Activated T-helper 2 cell treated with anti-CD3 and anti-CD28 coated beads, Interferon-gamma antibody, Interleukin-2, Interleukin-4, amounts not matched to agents 10 μg/mL and 5 μg/mL and 100 μg/mL, durations not matched to agents 14 hours and 24 hours and 36 hours (primary cell): ENCODE measurements around the gene TOP2A. TPM values are rescaled to one million over a fixed set of nuclear protein-coding genes. Genes with fewer than 3 reads are reported as not detected.
A peak's percentile ranks its signal among the peaks of the same experiment; 100 is the strongest.

Experiments used
- DNase-seq: peaks from one replicate; pipeline ENCODE4 v3.0.0; 2021; ENCODE audit warnings: low spot score
- H3K27ac Mint-ChIP-seq: one replicate; pipeline ENCODE4 v1.8.0; 2021; ENCODE audit warnings: mixed read lengths
- H3K27me3 Mint-ChIP-seq: one replicate; pipeline ENCODE4 v1.8.0; 2021; ENCODE audit warnings: low read depth, mixed read lengths
- H3K36me3 Mint-ChIP-seq: one replicate; pipeline ENCODE4 v1.8.0; 2021; ENCODE audit warnings: low read depth, mixed read lengths
- H3K4me1 Mint-ChIP-seq: one replicate; pipeline ENCODE4 v1.8.0; 2021; ENCODE audit warnings: low read depth, mixed read lengths
- H3K4me3 Mint-ChIP-seq: one replicate; pipeline ENCODE4 v1.8.0; 2021; ENCODE audit warnings: low read depth, mild to moderate bottlenecking, moderate library complexity, mixed read lengths
- H3K9me3 Mint-ChIP-seq: one replicate; pipeline ENCODE4 v1.8.0; 2021; ENCODE audit warnings: mixed read lengths
- intact Hi-C: fragments of 100-400 bp; cut with micrococcal nuclease; formaldehyde crosslinking; loops from one replicate; pipeline ENCODE4 v1.15.1; 2023
- total RNA-seq: library from RNA; stranded (reverse); gene quantifications from 2 replicates; pipeline ENCODE4 v1.2.3, GENCODE V29; 2022

Gene TOP2A
- total RNA-seq, 1 donor from 2014 or later, result 193 TPM

- intact Hi-C loops, result no loop called here
- Mint-ChIP-seq H3K27ac (no peak overlapping the region), H3K27me3 (no peaks in the 10 kb centered on the region), H3K4me3 (no peak overlapping the region), H3K4me1 (peaks cover 1% of the 10 kb centered on the region), H3K36me3 (peaks cover 37% of the 10 kb centered on the region), H3K9me3 (no peaks in the 10 kb centered on the region)
- DNase-seq, result no peak
Observed at GRCh38 chr17:40458851-40459482, 41.3 kb upstream of the TOP2A start.

DNA sequence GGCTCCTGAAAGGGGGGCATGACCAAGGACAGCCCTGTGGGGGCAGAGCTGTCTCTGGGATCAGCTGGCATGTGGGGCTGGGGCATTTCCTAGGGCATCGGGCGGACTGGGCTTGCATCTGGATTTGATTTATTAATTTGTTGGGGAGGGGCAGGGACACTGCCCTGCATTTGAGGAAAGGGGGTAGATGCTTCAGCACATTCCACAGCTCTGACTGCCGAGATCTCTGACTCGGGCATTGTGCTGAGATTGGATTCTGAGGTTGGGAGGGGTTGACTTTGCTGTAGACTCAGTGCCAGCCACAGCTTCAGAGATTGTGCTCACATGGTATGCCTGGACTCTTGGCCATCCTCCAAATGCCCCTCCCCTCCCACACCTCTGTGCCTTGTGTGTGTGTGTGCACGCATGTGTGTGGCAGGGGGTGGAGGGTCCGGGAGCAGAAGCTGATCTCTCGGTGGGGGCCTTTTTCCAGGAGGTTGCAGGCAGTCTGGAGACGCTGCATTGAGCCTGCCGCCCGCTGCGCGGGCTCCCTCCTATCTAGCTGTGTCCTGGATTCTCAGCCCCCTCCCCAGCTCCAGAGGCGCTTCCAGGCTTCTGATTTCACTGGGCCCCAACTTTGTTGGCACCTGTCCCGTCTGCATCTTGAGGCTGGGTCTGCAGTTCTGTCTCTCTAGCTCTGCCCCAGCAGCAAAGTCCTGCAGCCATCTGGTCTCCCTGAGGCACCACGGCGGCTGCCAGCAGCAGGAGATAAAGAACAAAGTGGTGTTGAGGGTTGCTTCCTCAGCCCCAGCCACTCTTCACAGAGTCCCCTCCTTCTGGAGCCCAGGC is 40.5 kb upstream of the TOP2A start:
- Mint-ChIP-seq H3K36me3 (peaks cover 44% of the 10 kb centered on the region), H3K27me3 (no peaks in the 10 kb centered on the region), H3K27ac (no peak overlapping the region), H3K9me3 (no peaks in the 10 kb centered on the region), H3K4me3 (no peak overlapping the region), H3K4me1 (peaks cover 4% of the 10 kb centered on the region)
- intact Hi-C loops, result no loop called here
- no peak for DNase-seq

DNA sequence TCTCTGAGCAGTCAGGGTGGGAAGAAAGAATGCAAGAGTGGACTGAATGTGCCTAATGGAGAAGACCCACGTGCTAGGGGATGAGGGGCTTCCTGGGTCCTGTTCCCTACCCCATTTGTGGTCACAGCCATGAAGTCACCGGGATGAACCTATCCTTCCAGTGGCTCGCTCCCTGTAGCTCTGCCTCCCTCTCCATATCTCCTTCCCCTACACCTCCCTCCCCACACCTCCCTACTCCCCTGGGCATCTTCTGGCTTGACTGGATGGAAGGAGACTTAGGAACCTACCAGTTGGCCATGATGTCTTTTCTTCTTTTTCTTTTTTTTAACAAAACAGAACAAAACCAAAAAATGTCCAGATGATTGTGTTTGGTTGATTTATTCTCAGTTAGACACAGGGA is 39.7 kb upstream of the TOP2A start:
- Mint-ChIP-seq H3K36me3 (peaks cover 53% of the 10 kb centered on the region), H3K9me3 (no peaks in the 10 kb centered on the region), H3K27ac (no peak overlapping the region), H3K4me3 (no peak overlapping the region), H3K27me3 (no peaks in the 10 kb centered on the region), H3K4me1 (peaks cover 10% of the 10 kb centered on the region)
- DNase-seq, result no peak
- intact Hi-C loops, result no loop called here

DNA sequence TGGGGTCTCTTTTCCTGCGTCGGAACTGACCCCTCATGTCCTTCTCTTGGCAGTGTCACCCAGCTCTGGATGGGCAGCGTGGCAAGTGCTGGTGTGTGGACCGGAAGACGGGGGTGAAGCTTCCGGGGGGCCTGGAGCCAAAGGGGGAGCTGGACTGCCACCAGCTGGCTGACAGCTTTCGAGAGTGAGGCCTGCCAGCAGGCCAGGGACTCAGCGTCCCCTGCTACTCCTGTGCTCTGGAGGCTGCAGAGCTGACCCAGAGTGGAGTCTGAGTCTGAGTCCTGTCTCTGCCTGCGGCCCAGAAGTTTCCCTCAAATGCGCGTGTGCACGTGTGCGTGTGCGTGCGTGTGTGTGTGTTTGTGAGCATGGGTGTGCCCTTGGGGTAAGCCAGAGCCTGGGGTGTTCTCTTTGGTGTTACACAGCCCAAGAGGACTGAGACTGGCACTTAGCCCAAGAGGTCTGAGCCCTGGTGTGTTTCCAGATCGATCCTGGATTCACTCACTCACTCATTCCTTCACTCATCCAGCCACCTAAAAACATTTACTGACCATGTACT is 38.8 kb upstream of the TOP2A start:
- DNase-seq, result no peak
- no peaks in the 10 kb centered on the region for H3K27me3 Mint-ChIP-seq
- H3K36me3 Mint-ChIP-seq, result peaks cover 57% of the 10 kb centered on the region
- no peaks in the 10 kb centered on the region for H3K9me3 Mint-ChIP-seq
- H3K4me3 Mint-ChIP-seq, result no peak overlapping the region
- H3K4me1 Mint-ChIP-seq, result peaks cover 16% of the 10 kb centered on the region
- H3K27ac Mint-ChIP-seq, result no peak overlapping the region
- intact Hi-C loops, result no loop called here

- H3K27ac Mint-ChIP-seq, result no peak overlapping the region
- no peak for DNase-seq
- H3K4me1 Mint-ChIP-seq, result peaks cover 21% of the 10 kb centered on the region
- H3K36me3 Mint-ChIP-seq, result peaks cover 63% of the 10 kb centered on the region
- no peaks in the 10 kb centered on the region for H3K27me3 Mint-ChIP-seq
- H3K4me3 Mint-ChIP-seq, result no peak overlapping the region
- intact Hi-C loops, result no loop called here
- no peaks in the 10 kb centered on the region for H3K9me3 Mint-ChIP-seq
Observed at GRCh38 chr17:40454613-40454995, 36.9 kb upstream of the TOP2A start.

GRCh38 chr17:40453881-40454612 is 36.4 kb upstream of the TOP2A start:
- Mint-ChIP-seq H3K36me3 (peaks cover 61% of the 10 kb centered on the region), H3K27me3 (no peaks in the 10 kb centered on the region), H3K4me3 (no peak overlapping the region), H3K9me3 (no peaks in the 10 kb centered on the region), H3K4me1 (peaks cover 21% of the 10 kb centered on the region), H3K27ac (peak overlapping the region; percentile 33)
- intact Hi-C loops, result no loop called here
- no peak for DNase-seq

- Mint-ChIP-seq H3K4me1 (peaks cover 29% of the 10 kb centered on the region), H3K4me3 (no peak overlapping the region), H3K27me3 (no peaks in the 10 kb centered on the region), H3K27ac (peak overlapping the region; percentile 17), H3K36me3 (peaks cover 61% of the 10 kb centered on the region), H3K9me3 (no peaks in the 10 kb centered on the region)
- no peak for DNase-seq
- intact Hi-C loops, result no loop called here
Observed at GRCh38 chr17:40452921-40453378, 35.3 kb upstream of the TOP2A start.

DNA sequence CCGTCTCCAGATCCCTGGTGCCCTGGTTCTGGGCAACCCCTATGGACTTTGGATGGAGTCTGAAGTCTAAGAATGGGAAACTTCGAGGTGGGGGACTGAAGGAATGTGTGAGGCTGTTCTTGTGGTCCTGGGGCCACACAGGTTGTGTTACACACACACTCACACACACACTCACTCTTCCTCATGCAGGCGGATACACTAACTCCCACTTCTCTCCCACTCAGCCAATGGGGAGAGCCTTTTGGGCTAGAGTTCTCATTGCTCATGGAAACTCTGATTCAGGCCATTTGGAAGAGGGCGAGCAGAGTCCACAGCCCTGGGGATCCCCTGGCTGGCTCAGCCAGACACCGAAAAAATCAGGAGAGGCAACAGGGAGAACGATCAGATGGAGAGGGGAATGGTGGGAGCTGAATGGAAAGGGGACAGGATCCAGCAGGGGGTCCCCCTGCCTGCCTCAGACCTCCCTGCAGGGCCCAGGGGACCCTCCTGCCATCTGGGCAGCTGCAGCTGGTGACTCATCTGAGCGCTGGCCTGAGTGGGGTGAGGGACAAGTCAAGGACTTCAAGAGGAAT is 34.6 kb upstream of the TOP2A start:
- intact Hi-C loops, result no loop called here
- Mint-ChIP-seq H3K36me3 (peaks cover 56% of the 10 kb centered on the region), H3K9me3 (no peaks in the 10 kb centered on the region), H3K27me3 (no peaks in the 10 kb centered on the region), H3K4me1 (peaks cover 34% of the 10 kb centered on the region), H3K4me3 (no peak overlapping the region), H3K27ac (peak overlapping the region; percentile 92)
- no peak for DNase-seq

DNA sequence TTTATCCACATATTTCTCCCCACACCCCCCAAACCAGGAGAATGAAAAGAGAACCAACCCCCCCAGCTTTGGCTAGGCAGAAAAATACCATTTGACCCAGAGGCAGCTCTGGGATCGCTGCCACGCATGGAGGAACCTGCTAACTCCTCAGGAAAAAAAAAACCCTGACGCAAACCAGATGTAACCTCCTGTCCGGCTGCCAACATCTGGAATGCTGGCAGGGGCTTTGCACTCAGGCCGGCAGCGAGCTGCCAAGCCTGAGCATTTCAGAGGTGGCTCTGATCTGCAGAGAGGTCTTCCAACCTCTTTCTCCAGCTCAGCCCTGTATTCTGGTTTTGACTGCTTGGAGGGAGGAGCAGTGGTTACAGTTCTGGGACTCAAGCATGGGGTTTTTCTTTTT is 33.7 kb upstream of the TOP2A start:
- Mint-ChIP-seq H3K4me1 (peaks cover 41% of the 10 kb centered on the region), H3K27me3 (no peaks in the 10 kb centered on the region), H3K9me3 (no peaks in the 10 kb centered on the region), H3K36me3 (peaks cover 48% of the 10 kb centered on the region), H3K27ac (no peak overlapping the region), H3K4me3 (no peak overlapping the region)
- intact Hi-C loops, result no loop called here
- no peak for DNase-seq

DNA sequence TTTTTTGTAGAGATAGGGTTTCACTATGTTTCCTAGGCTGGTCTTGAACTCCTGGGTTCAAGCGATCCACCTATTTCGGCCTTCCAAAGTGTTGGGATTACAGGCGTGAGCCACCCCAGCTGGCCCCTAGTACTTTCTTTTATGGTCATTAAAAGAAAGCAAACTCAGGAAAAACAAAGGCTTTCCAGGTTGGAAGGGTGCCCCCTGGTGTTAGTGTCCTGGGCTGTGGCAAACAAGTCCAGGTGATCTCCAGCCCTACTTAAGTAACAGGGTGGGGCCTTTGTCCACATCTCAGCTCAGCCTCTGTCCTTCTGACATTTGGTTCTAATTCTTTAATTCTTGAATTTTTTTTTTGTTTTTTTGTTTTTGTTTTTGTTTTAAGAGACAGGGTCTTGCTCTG is 32.5 kb upstream of the TOP2A start:
- peaks cover 48% of the 10 kb centered on the region for H3K4me1 Mint-ChIP-seq
- H3K9me3 Mint-ChIP-seq, result no peaks in the 10 kb centered on the region
- intact Hi-C loops, result no loop called here
- H3K27ac Mint-ChIP-seq, result no peak overlapping the region
- no peaks in the 10 kb centered on the region for H3K27me3 Mint-ChIP-seq
- no peak overlapping the region for H3K4me3 Mint-ChIP-seq
- no peak for DNase-seq
- peaks cover 39% of the 10 kb centered on the region for H3K36me3 Mint-ChIP-seq

DNA sequence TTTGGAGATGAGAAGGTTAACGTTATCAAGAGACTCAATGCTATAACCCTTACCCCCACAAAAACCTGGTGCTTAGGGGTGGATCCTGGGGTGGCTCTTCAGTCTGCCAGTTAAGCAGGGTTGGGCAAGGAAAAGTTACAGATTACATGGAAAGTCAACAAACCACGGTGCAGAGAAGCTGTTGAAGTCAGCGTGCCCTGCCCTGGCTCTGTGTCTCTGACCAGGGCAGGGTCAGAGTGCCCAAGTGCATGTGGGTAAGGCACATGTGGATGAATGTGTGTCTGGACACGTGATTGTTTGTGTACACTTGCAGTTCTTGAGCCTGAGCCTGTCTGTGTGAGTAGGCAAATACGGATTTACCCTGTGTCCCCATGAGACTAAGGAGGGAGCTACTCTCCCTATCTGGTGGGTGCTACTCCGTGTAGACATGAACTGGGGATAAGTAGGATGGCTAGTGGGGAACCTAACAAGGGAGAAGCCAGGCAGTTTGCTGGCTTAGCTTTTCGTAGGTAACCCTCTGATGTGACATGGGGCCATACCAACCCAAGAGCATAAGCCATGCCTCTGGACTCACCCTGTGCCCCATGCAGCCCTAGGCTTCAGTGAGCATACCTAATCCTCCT is 31.1 kb upstream of the TOP2A start:
- intact Hi-C loops, result loop anchor here (5.0 kb wide), 2 partner anchors 34 to 86 kb away; partner anchors contain the start of gene GJD3
- peak overlapping the region; percentile 7 for H3K27ac Mint-ChIP-seq
- H3K4me1 Mint-ChIP-seq, result peaks cover 52% of the 10 kb centered on the region
- H3K27me3 Mint-ChIP-seq, result no peaks in the 10 kb centered on the region
- no peak overlapping the region for H3K4me3 Mint-ChIP-seq
- DNase-seq, result no peak
- H3K9me3 Mint-ChIP-seq, result no peaks in the 10 kb centered on the region
- peaks cover 29% of the 10 kb centered on the region for H3K36me3 Mint-ChIP-seq

DNA sequence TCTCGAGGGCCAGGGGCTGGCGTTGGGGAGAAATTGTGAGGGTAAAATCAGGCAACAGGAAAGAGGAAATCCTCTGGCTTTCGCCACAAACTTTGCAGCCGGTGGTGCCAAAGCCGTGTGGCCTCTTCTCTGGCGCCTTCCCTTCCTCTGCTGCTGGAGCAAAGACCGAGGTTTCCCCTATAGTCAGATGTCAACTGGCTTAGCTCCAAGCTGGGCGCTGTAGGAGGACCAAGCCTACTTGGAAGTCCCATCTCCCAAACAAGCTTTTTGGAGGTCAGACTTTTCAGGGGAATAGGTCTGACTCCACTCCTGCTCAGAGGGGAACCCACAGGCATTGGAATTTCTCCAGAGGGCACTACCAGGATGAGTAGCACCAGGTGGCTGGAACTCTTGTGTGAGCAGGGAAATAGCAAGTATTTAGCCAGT is 30.5 kb upstream of the TOP2A start:
- H3K27me3 Mint-ChIP-seq, result no peaks in the 10 kb centered on the region
- peaks cover 23% of the 10 kb centered on the region for H3K36me3 Mint-ChIP-seq
- H3K9me3 Mint-ChIP-seq, result no peaks in the 10 kb centered on the region
- H3K27ac Mint-ChIP-seq, result peak overlapping the region; percentile 7
- intact Hi-C loops, result loop anchor here (5.0 kb wide), 2 partner anchors 34 to 86 kb away; partner anchors contain the start of gene GJD3
- DNase-seq, result no peak
- peak overlapping the region; percentile 10 for H3K4me3 Mint-ChIP-seq
- peaks cover 50% of the 10 kb centered on the region for H3K4me1 Mint-ChIP-seq
